ENCODE measurements around the gene CEP112.
A peak's percentile ranks its signal among the peaks of the same experiment; 100 is the strongest.

CEP112 gene

DNA sequence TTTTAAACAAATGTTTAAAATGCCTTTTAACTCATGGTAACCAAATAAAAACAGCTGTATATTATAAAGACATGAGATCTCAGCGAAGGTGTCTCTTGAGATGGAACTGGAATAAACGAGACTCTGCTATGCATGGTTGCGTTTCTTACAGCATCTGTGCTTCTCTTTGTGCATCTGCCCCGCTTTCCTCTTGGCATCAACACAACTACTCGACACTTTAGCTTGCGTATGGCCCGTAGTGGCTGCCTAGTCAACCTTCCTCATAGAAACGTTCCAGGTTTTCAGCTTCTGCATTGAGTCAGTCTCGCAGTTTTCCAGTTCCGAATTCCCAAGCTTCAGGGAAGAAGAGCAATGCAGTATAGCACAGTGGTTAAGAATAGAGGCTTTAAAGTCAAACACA, 214.9 kb downstream of the CEP112 start:
- no peak for DNase-seq

DNA sequence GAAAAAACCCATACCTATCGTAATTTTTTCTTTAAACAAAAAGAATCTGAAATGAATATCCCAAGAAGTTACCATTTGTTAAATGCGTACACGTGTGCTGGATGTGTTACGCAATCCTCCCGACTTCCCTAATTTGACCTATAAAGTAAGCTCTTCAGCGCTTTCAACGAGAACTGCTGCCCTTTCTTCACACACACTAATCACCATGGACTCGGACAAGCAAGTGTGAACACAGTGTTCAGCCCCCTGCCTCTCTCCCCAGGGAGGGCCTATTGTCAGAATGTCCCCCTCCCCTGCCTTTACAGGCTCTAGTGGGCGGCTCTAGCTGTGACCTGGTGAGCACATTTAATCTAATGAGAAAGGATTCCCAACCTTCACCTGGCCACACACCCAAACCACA, 216.1 kb downstream of the CEP112 start:
- DNase-seq: no peak

DNA sequence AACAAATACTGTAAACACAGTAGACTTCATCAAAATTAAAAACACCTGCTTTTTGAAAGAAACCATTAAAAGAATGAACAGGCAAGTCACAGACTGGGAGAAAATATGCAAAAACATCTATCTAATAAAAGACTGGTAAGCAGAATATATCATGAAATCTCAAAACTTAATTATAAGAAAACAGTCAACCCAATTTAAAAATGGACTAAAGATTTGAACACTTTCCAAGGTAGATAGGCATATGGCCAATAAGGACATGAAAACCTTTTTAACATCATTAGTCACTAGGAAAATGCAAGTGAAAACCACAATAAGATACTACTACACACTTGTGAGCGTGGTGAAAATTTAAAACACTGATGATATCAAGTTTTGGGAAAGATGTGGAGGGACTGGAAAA, 218.7 kb downstream of the CEP112 start:
- DNase-seq: no peak

DNA sequence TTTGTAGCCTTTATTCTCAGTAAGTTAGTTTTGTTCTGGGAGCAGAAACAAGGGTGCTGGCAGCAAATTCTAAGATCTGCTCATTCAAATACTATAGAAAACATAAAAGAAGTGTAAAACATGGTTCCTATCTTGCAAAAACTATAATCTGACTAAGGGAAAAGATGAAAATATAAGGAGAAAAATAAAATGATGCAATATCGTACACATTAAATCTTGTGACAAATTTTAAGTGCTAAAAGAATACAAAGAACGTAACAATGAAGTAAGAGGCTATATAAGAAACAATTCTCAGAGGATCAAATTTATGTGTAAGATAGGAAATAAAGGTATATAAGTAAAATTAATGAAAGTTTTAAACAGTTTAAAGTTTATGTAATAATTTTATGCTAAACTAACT, 224.6 kb downstream of the CEP112 start:
- no peak for DNase-seq

DNA sequence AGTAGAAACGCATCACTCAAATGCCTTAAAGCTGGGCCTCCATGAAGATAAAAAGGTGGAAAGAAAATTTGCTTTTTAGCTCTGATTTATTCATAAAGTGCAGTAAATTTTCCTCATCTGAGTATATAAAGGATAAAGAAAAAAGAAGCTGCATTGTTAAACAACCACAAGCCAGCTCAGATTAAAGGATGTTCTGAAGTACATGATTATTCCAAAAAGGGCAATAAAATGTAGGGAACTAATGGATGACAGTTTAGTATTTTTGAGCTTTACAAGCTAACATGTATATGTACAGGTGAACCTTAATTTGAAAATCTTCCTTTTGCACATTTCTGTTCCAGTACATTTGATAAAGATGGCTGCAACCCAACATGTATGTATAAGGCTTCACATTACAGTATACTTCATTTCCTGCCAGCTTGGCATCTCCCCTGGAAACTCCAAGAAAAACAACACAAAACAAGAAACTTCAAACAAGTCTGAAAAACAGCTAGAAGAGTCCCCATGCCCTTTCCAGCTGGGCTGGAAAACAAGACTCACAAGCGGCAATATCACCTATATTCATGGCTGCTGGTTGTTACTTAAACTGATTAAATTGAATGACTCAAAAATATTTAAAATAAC, 225.7 kb downstream of the CEP112 start:
- DNase-seq: no peak

DNA sequence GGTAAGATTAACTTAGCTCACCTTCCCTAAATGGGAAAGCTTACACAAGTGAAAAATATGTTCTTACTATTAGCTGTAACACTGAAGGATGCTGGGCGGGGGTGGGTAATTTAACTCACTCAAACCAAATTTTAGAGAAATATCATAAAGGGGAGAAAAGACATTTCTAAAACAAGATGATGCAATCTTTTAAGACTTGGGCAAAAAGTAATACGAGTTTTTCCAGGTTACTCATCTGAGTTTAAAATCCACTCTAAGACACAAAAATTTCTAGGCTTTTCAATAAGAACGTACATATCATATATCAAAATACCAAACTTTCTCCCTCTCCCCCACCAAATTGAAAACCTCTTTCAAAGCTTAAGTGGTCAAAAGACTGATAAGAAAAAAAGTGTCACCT, 228.8 kb downstream of the CEP112 start:
- DNase-seq: no peak

DNA sequence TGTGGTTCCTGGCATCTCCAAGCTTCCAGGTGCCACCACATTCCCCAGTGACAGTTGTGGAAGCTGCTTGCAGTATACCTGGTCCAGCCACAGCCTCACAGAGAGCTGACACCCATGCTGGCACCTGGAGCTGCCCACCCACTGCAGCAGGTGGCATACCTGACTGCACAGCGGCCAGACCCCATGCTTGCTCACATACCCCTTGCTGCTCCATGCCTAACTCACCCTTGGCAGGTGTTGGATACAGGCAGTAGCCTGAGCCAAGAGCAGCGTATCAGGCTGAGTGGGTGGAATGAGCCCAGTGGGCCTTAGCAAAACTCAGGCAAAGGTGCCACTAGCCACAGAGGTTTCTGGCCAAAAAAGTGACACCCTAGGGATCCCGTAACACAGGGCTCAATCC, 232.3 kb downstream of the CEP112 start:
- no peak for DNase-seq

DNA sequence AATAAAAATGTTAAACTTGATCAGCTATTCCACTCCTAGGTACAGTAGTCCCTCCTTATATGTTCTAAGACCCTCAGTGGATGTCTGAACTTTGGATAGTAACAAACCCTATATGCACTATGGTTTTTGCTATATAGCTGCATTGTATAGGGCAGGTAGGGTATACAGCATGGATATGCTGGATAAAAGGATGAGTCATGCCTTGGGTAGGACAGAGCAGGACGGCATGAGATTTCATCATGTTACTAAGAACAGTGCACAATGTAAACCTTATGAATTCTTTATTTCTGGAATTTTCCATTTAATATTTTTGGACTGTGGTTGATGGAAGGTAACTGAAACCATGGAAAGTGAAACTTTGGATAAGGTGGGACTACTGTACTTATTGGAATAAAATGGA, 235.1 kb downstream of the CEP112 start:
- DNase-seq: no peak

DNA sequence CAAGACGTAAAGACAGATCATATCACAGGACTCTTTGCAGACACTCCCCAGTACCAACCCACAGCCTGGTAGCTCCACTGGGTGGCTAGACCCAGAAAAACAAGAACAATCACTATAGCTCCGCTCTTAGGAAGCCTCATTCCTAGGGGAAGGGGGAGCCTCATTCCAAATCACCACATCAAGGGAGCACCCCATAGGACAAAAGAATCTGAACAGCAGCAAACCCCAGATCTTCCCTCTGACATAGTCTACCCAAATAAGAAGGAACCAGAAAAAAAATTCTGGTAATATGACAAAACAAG, 237.8 kb downstream of the CEP112 start:
- DNase-seq: no peak

DNA sequence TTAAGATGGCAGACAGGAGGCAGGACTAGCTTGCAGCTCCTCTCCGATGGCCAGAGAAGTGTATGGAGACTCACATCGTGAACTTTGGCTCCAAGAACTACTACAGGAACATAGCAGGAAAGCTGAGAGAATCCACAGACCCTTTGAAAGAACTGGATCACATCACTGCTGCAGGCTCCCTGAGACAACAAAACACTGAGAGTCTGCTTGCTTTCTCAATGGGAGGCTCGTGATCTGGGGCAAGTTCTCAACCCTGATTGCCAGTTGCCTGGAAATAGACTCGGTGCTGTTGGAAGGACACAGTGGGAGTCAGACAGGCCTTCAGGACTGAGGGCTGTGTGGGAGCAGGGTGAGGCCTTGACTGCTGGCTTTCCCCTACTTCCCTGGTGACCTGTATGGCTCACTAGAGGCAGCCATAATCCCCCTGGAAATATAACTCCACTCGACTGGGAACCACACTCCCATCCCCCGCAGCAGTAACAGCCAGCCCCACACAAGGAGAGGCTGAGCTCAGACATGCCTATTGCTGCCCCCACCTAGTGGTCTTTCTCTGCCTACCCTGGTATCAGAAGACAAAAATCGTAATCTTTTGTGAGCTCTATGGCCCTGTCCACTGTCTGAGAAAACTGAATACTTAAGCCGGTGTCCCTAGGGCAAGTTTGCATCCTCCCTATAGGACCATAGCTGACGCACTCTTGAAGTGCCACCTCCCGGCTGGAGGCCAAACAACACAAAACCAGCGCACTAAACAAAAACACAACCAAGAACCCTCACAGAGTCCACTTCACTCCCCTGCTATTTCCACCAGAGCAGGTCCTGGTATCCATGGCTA, 238.4 kb downstream of the CEP112 start:
- no peak for DNase-seq

DNA sequence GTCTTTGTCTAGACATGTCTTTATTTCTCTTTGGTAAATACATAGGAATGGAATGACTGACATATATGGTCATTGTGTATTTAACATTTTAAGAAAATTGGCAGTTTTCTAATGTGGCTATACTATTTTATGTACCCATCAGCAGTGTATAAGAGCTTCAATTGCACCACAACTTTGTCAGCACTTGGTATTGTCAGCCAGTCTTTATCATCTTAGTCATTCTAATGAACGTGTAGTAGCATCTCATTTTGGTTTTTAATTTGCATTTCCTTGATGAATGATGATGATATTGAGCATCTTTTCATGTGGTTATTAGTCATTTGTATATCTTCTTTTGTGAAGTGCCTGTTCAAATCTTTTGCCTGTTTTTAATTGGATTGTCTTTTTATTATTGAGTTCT, 239.3 kb downstream of the CEP112 start:
- DNase-seq: no peak

DNA sequence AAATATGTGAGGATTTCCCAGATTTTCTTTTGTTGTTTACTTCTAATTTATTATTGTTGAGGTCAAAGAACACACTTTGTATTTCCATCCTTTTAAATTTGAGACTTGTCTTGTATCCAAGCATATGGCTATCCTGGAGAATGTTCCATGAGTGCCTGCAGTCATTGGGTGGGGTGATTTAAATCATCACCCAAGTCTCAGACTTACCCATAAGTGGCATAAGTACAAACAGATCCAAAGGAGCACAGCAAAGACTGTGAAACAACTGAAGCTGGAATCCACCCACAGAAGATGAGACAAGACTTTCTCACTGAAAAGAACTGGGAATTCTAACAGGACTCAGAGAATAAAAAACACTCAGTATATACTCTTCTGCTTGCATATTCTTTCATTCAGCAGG, 239.9 kb downstream of the CEP112 start:
- DNase-seq: no peak

DNA sequence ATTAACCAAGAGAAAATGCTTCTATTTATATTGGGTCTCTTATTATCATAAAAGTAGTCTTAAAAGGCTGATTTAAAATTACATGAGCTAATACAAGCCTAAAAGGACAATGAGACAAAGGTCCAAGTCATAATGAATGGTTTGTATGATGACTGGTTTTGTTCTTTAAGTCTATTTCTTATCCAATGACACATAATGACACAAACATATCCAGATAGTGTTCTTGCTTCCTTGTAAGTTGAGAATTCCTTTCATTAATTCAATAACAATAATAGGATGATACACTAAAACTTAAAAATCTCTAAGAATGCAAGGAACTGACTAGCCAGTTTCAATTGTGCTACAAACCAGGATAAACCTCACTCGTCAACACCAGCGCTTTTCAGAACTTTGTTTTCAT, 244.1 kb downstream of the CEP112 start:
- DNase-seq: no peak

DNA sequence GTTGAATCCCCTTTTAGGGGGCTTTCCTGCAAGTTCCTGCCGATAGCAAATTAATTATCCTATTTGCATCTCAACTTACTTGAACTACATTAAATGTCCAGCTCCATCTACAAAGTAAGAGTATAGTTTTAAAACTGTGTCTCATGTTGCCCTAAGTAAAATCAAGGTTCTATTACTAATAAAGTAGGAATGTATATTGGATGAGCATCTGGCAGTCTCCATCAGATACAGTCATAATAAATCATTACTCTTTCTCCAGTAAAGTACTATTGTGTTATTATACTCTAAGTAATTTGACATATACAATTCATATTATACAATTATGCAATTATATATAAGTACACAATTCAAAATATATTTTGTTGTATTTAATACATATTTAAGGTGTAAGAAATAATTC, 249.3 kb downstream of the CEP112 start:
- DNase-seq: no peak

DNA sequence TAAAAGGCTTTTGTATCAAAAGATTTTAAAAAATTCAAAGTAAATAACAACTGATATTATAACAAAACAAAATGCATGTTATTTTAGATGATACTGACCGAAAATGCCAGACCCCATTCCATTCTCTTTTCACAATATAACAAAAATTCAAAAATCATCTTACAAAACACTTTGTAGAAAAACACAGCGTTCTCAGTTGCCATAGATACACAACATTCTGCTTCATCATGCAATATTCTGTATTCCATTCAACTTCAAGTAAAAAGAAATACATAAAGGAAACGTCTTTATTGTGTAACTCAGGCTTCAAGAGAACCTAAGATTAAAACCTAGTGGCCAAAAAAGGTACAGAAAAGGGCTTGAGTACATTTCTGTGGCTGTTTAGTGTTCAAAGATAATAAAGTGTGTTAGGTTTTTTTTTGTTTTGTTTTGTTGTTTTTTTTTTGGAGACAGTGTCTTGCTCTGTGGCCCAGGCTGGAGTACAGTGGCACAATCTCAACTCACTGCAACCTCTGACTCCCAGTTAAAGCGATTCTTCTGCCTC, 250.5 kb downstream of the CEP112 start:
- no peak for DNase-seq

DNA sequence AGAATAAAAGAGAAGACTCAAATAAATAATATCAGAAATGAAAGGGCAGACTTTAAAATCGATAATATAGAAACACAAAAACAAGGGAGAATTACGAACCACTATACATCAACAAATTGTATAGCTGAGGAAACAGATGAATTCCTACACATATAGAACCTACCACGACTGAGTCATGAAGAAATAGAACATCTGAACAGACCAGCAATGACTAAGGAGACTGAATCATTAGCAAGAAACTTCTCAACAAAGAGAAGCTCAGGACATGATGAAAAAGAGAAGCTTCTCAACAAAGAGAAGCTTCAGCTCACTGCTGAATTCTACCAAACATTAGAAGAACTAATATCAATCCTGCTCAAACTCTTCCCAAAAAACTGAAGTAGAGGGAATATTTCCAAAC, 255.9 kb downstream of the CEP112 start:
- no peak for DNase-seq

DNA sequence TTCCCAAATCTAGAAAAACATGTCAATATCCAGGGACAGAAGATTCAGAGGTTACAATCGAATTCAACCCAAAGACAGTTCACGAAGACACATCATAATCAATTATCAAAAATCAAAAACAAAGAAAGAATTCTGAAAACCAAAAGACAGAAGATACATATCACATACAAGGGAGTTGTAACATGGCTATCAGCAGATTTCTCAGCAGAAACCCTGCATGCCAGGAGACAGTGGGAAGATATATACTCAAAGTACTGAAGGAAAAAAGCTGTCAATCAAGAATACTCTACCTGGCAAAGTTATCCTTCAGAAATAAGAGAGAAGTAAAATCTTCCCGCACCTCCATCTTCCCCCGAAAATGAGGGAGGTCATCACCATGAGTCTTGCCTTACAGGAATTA, 258.6 kb downstream of the CEP112 start:
- no peak for DNase-seq

DNA sequence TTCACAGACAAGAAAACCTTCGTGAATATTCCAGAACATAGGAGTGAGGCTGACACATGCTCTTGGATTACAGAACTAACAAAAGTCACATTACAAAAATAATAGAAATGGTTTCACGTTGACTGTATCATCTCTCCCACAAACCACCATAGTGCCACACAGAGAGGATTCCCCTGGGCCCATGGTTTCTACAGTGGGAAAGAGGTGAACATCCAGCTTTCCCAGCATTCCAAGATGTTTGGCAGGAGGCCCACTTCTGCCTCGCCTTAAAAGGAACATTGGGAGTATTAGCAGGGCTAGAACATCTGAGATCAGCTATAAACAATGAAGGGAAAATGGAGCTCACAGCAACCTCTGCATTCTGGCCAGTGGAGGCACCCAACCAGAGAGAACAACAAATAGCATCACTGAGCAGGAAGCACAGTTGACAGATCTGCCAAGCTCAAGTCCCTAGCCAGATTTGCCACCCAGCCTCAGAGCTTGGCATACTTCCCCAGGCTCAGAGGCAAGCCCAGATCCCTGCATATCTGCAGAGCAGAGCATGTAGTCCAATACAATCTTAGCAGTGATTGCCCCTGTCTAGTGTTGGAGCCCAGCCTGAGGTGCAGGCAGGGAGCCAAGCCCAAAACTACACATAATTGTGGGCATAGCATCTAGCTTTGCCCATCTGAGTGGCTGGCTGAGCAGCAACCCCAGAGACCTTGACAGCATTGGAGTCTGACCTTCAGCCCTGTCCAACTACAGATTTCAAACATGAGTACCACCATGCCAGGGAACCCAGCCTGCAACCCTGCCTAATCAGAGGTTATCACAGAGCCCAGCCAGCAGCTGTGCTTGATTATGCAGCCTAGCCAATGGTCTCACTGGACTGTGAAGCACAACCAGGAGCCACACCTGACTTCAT, 260.4 kb downstream of the CEP112 start:
- DNase-seq: peak; percentile 72

DNA sequence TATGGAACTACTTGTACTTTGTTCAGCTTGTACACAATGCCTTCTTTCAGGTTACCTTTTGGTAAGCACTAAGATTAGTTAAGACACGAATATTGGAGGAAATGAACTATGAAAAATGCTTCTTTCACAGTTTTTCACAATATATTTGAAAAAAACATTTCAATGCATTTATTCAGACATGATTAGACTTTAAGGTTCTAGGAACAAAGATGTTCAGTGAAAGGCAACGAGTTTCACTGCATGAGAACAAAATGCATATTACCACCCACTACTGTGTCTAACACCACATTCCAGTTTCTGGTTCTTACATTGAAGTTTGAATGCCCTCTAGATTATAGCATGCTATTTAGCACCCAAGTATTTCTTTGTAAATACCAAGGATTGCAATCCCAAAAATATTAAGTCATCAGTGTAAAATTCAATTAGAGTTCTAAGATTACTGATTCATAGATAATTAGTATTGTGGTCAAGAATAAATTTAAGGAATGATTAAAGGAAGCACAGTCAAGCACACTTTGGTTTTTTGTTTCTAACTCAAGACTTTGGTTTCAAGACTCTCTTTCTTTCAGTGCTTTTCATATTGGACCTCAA, 261.7 kb downstream of the CEP112 start:
- DNase-seq: no peak

DNA sequence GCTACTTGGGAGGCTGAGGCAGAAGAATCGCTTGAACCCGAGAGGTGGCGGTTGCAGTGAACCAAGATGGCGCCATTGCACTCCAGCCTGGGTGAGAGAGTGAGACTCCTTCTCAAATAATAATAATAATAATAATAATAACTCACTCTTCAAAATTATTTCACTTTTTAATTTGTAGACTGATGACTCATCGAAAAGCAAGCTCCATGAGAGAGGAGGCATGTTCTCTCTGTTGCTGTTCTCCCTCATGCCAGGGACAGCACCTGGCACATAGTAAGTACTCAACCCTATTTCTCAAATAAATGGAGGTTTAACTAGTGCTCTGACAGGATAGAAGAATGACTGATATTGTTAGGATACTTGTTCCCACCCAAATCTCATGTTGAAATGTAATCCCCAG, 265.3 kb downstream of the CEP112 start:
- no peak for DNase-seq

DNA sequence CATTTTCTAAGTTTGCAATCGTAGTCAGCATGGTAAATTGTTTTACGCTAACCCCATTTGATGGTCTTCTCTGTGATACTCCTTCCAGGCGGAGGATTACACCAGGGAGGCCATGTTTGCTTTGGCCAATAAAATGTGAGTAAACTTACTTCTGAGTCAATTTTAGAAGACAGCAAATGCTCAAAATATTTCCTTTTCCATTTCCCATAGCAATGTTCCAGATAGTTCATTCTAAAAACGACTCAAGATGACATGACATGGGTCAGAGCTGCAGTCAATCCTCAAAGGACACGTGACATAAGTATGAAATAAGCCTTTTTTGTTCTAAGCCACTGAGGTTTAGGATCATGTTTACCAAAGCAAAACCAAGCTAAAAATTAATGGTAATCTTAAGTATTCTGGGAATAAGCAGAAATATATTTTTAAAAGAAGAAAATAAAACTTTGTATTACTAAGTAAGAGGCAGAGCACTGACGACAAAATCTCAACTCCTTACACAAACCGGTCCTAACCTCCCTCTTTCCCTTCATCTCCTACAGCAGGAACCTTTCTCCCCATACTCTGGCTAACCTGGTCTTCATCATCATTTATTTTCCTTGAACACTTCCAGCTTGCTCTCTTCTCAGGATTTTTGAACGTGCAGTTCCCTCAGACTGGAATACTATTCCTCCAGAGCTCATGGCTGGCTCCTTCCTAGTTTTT, 266.2 kb downstream of the CEP112 start:
- no peak for DNase-seq

DNA sequence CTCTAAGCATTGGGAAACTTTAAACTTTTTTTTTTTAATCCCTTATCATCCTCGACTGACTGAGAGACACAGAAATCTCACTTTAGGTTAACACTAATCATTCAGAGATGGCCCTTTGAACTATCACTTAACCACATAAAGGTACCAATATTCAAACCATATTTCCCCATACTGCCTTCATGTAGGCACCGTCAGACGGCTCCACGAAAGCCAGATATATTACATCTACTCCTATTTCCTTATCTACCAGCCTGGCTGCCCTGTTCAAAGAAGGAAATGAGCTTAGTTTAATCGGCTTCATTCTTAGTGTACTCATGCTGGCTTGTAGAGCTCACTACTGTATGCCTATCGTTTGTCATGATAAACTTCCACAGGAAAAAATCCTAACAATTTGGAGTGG, 270.9 kb downstream of the CEP112 start:
- DNase-seq: no peak

DNA sequence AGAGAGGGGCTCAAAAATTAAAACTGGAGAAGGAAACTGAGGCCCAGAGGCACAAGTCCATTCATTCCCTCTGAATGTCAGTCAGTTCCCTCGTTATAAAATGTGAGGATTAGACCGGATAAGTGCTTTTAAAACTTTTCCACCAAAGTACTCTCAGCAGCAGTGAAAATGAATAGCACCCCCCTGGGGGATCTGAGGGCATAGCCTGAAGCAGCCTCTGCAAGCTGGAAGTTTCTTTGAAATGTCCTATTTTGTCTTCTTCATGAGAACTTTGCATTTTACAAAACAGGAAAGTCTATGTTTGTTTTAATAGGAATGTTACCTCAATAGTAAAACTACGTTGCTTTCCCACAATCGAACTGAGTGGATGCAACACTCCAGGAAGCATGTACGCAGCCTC, 273.0 kb downstream of the CEP112 start:
- no peak for DNase-seq

All from kidney glomerular epithelial cell (primary cell).